ENCODE results near the gene C5orf22.
"Not testable (repeated sequence)": the region's sequence is repeated elsewhere in the genome, so short reads cannot be mapped to it uniquely, and the experiment has no call there.

C5orf22 gene

GRCh38 chr5:31553863-31554262 is 21.8 kb downstream of the C5orf22 start:
- no peak for DNase-seq (ENCODE audit: low spot score)

GRCh38 chr5:31554552-31554951 is 22.5 kb downstream of the C5orf22 start:
- no peak for DNase-seq (ENCODE audit: low spot score)

GRCh38 chr5:31556461-31556860 is 24.4 kb downstream of the C5orf22 start:
- DNase-seq (ENCODE audit: low spot score), result no peak

GRCh38 chr5:31559942-31560341 is 27.8 kb downstream of the C5orf22 start:
- no peak for DNase-seq (ENCODE audit: low spot score)

GRCh38 chr5:31561946-31562345 is 29.8 kb downstream of the C5orf22 start:
- no peak for DNase-seq (ENCODE audit: low spot score)

- no peak for DNase-seq (ENCODE audit: low spot score)
Measured at GRCh38 chr5:31563216-31563615, 31.1 kb downstream of the C5orf22 start.

GRCh38 chr5:31566362-31566761 is 34.3 kb downstream of the C5orf22 start:
- DNase-seq (ENCODE audit: low spot score), result not testable (repeated sequence)

GRCh38 chr5:31568302-31568835 is 36.3 kb downstream of the C5orf22 start:
- no peak for DNase-seq (ENCODE audit: low spot score)

GRCh38 chr5:31569068-31569467 is 37.0 kb downstream of the C5orf22 start:
- no peak for DNase-seq (ENCODE audit: low spot score)

- DNase-seq (ENCODE audit: low spot score), result no peak
Measured at GRCh38 chr5:31573494-31574142, 41.5 kb downstream of the C5orf22 start.

- no peak for DNase-seq (ENCODE audit: low spot score)
Measured at GRCh38 chr5:31574772-31575171, 42.7 kb downstream of the C5orf22 start.

GRCh38 chr5:31577438-31577837 is 45.3 kb downstream of the C5orf22 start:
- no peak for DNase-seq (ENCODE audit: low spot score)

- no peak for DNase-seq (ENCODE audit: low spot score)
Measured at GRCh38 chr5:31579558-31579957, 47.5 kb downstream of the C5orf22 start.

- DNase-seq (ENCODE audit: low spot score), result peak; percentile 47
Measured at GRCh38 chr5:31581498-31582099, 49.5 kb downstream of the C5orf22 start.

GRCh38 chr5:31583129-31583528 is 51.0 kb downstream of the C5orf22 start:
- DNase-seq (ENCODE audit: low spot score), result no peak

GRCh38 chr5:31585166-31585894 is 53.2 kb downstream of the C5orf22 start:
- no peak for DNase-seq (ENCODE audit: low spot score)

GRCh38 chr5:31585895-31586270 is 53.8 kb downstream of the C5orf22 start:
- DNase-seq (ENCODE audit: low spot score), result no peak

GRCh38 chr5:31587546-31587945 is 55.4 kb downstream of the C5orf22 start:
- no peak for DNase-seq (ENCODE audit: low spot score)

GRCh38 chr5:31593665-31594064 is 61.6 kb downstream of the C5orf22 start:
- no peak for DNase-seq (ENCODE audit: low spot score)

GRCh38 chr5:31596354-31596753 is 64.3 kb downstream of the C5orf22 start:
- DNase-seq (ENCODE audit: low spot score), result no peak

GRCh38 chr5:31598640-31599611 is 66.8 kb downstream of the C5orf22 start:
- DNase-seq (ENCODE audit: low spot score), result no peak

- DNase-seq (ENCODE audit: low spot score), result not testable (repeated sequence)
Measured at GRCh38 chr5:31602305-31602704, 70.2 kb downstream of the C5orf22 start.
